Psoas muscle (tissue), 8 donors: ENCODE measurements around the gene PALLD. TPM values are rescaled to one million over a fixed set of nuclear protein-coding genes. Genes with fewer than 3 reads are reported as not detected.

Experiments used
- ATAC-seq, 4 donors: fragments of 200-7000 bp; cut with Tn5 transposase; one replicate each; pipeline ENCODE4 v1.9.1; 2020; ENCODE audit warnings: moderate library complexity in 3 of 4, mild to moderate bottlenecking in 2 of 4
- DNase-seq, 2 donors: peaks; one replicate each; pipeline ENCODE4 v3.0.0-alpha.2; 2020
- H3K27ac ChIP-seq: fragments of 200-600 bp; one replicate; pipeline ENCODE4 v1.8.0; 2022
- H3K27me3 ChIP-seq, 3 donors: fragments of 200-600 bp in 1 of 3; one replicate each; pipeline versions ENCODE4 v1.6.1 to v1.8.0; 2013 to 2022; ENCODE audit warnings: low read length in 2 of 3, mild to moderate bottlenecking in 2 of 3, moderate library complexity in 1 of 3; ENCODE audit not compliant: insufficient read depth in 3 of 3
- H3K36me3 ChIP-seq, 2 donors: fragments of 200-600 bp in 1 of 2; one replicate each; pipeline versions ENCODE4 v1.6.1 to v1.8.0; 2013 to 2022; ENCODE audit warnings: low read depth in 1 of 2, mild to moderate bottlenecking in 1 of 2, moderate library complexity in 1 of 2; ENCODE audit not compliant: insufficient read depth in 1 of 2
- H3K4me1 ChIP-seq: fragments of 200-600 bp; one replicate; pipeline ENCODE4 v1.8.0; 2022
- H3K4me3 ChIP-seq: fragments of 200-600 bp; one replicate; pipeline ENCODE4 v1.8.0; 2022; ENCODE audit warnings: mild to moderate bottlenecking
- H3K9me3 ChIP-seq: fragments of 200-600 bp; one replicate; pipeline ENCODE4 v1.8.0; 2022
- CTCF ChIP-seq: fragments of 200-600 bp; IDR thresholded peaks from one replicate; pipeline ENCODE4 v1.8.0; 2022; ENCODE audit warnings: antibody characterized with exemption
- WGBS, 3 donors: extraction: QIAGEN DNeasy Blood & Tissue Kit; methylation state at CpG; one replicate each; pipeline versions ENCODE4 v1.1.6 to v1.1.7; 2013; 5-methylcytosine and 5-hydroxymethylcytosine counted together
- intact Hi-C, 2 donors: fragments of 100-400 bp; cut with DNase I; formaldehyde crosslinking; loops; one replicate each; pipeline versions ENCODE4 v1.11.0 to v1.14.2; 2022
- polyA plus RNA-seq, 3 donors: library from polyadenylated mRNA; stranded (reverse); fragments of 200-250 nt; gene quantifications; one replicate each; pipeline ENCODE4 v1.2.3, GENCODE V29; 2013
- total RNA-seq, 4 donors: library from RNA; stranded (reverse); fragmentation: NEBNext Ultra II Directional in 2 of 4; extraction: Animal tissue kit (Norgen Biotek cat#: 25700) in 2 of 4; gene quantifications; one replicate each; pipeline versions ENCODE4 v1.2.1 to v1.2.4, GENCODE V29; 2021 to 2023
- donor health status: healthy with polysubstance abuse.
- donor health status: DM: no; HTN: no; CAD: no; lungs with moderate emphysema.
- donor health status: Bipolar disorder and iron deficiency.
- donor health status: healthy.
- donor health status: DM: yes; HTN: yes; CAD: no.
- donor health status: DM: no; HTN: no; CAD: no.
- donor health status: DM: no; HTN: no; CAD: no.
- donor health status: DM: yes; HTN: yes; CAD: no.

Gene PALLD
- total and polyA plus RNA-seq, 7 donors = 19.2 to 245 (median 168) TPM

DNA sequence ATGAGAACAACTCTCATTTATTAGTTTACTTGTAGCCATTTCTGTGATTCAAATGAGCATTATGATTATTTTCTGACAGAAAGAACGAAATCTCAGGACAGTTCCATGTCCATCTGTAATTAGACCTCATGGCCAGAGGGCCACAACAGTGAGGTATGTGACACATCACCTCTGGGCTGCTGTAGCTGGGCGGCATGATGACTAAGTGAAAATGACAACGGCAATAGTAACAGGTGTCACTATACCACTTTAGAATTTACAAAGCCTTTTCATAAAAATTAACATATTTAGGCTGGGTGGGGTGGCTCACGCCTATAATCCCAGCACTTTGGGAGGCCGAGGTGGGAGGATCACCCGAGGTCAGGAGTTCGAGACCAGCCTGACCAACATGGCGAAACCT is 260.6 kb downstream of the PALLD start:
- DNase-seq (no peak), ATAC-seq (peak; percentile 53 to 76 (median 71))
- H3K27ac ChIP-seq = peak overlapping the region; percentile 54
- intact Hi-C loops = loop anchor here in 1 of 2 donors (5.0 kb wide), 1 partner anchor 35 kb away; no protein-coding TSS in a partner anchor
- H3K9me3 ChIP-seq = no peaks in the 10 kb centered on the region
- no peak for TF ChIP-seq CTCF
- WGBS, 3 donors = 84 to 89% (median 86%) methylated on average over 8 of the region's 8 CpGs
- no peak overlapping the region for H3K4me3 ChIP-seq
- H3K27me3 ChIP-seq = no peaks in the 10 kb centered on the region
- no peaks in the 10 kb centered on the region for H3K36me3 ChIP-seq
- H3K4me1 ChIP-seq = peaks cover 8% of the 10 kb centered on the region

DNA sequence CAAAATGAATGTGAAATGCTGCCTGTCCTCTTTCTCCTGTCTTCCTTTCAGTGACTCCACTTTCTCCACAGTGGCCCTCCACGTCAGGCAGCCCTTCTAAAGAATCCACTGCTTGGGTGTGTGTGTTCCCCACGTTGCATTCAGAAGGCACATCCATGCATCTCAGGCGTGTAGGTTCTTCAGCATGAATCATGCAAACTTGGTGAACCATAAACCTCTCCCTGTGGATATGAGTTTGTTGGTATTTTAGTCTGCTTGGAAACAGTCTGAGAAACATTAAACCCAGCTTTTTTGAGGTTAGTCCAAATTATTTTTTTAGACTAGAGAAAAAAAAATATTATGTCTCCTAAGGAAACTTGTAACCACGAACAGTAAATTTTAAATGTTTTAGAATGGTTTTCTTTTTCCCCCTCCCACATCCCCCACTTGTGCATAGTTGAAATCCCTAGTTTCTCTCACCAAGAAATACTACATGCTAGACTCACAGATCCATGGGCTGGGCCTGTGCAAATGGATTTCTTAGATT is 261.6 kb downstream of the PALLD start:
- Histone ChIP-seq H3K4me3 (no peak overlapping the region), H3K9me3 (no peaks in the 10 kb centered on the region), H3K4me1 (peaks cover 8% of the 10 kb centered on the region), H3K27me3 (no peaks in the 10 kb centered on the region), H3K27ac (peak overlapping the region; percentile 54), H3K36me3 (no peaks in the 10 kb centered on the region)
- no peak for TF ChIP-seq CTCF
- DNase-seq (no peak), ATAC-seq (no peak)
- intact Hi-C loops = loop anchor here in 1 of 2 donors (5.0 kb wide), 1 partner anchor 34 kb away; no protein-coding TSS in a partner anchor
- WGBS, 3 donors = 45 to 66% (median 55%) methylated on average over 4 of the region's 4 CpGs

DNA sequence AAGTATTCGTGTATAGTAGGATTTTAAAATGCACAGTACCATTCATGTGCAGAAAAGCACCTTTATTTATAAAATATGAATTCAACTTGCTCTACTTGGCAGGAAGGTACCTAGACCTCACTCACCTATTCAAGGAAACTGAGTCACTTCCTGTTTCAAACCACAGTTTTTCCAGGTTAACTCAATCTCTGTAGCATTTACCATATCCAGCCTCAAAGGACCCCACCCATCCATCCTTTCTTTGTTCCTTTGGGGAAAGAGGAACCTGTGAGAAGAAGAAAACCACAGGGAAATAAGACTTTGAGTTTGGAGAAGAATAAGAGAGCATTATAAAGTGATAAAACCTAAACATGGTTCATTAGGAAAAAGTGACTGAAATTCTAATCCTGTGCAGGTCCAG is 262.5 kb downstream of the PALLD start:
- Histone ChIP-seq H3K4me3 (no peak overlapping the region), H3K4me1 (peaks cover 8% of the 10 kb centered on the region), H3K36me3 (no peaks in the 10 kb centered on the region), H3K27me3 (no peaks in the 10 kb centered on the region), H3K27ac (no peak overlapping the region), H3K9me3 (no peaks in the 10 kb centered on the region)
- ATAC-seq = no peak
- no peak for TF ChIP-seq CTCF
- DNase-seq = no peak
- WGBS, 3 donors = 81 to 94% (median 92%) methylated on average over 1 of the region's 1 CpG
- intact Hi-C loops = loop anchor here in 1 of 2 donors (5.0 kb wide), 1 partner anchor 33 kb away; no protein-coding TSS in a partner anchor

DNA sequence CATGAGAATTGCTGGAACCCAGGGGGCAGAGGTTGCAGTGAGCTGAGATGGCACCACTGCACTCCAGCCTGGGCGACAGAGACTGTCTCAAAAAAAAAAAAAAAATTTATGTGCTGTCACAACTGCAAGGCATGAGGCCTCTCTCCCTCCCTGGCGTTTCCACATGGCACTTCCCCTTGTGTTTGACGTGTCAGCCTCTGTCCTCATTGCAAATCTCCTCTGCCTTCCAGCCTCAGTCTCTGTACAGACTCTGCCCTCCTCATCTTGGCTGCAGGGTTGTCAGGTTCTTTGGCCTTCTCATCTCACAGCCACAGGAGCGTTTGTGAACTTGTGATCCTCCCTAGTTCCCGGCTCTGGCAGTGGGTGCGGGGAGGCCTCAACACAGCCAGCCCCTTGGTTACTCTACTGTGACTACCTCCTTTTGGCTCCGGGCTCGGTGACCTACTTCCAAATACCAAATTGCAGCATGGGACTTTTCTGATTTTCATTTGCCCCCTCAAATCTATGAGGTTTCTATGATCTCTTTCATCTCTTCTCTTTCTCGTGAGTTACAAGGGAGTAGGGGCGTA is 263.2 kb downstream of the PALLD start:
- no peaks in the 10 kb centered on the region for H3K36me3 ChIP-seq
- intact Hi-C loops = loop anchor here in 1 of 2 donors (5.0 kb wide), 1 partner anchor 32 kb away; no protein-coding TSS in a partner anchor
- 55 to 78% (median 59%) methylated on average over 10 of the region's 10 CpGs for WGBS, 3 donors
- H3K27me3 ChIP-seq = no peaks in the 10 kb centered on the region
- no peak for TF ChIP-seq CTCF
- H3K4me1 ChIP-seq = peaks cover 13% of the 10 kb centered on the region
- H3K4me3 ChIP-seq = no peak overlapping the region
- ATAC-seq (peak in 2 of 4 donors; percentile 48 to 61), DNase-seq (peak in 1 of 2 donors; percentile 34)
- H3K9me3 ChIP-seq = no peaks in the 10 kb centered on the region
- H3K27ac ChIP-seq = peak overlapping the region; percentile 13
